DOHH2 (cell line): ENCODE data around the gene PRPF18.

Experiments
- CTCF ChIP-seq: fragments of 200-600 bp; sonication (generic); IDR thresholded peaks from one replicate; pipeline ENCODE4 v1.5.1; 2014; ENCODE audit warnings: antibody characterized with exemption, mild to moderate bottlenecking, low read depth, low read length; ENCODE audit not compliant: poor library complexity, severe bottlenecking
- EZH2phosphoT487 ChIP-seq: fragments of 200-600 bp; sonication (generic); IDR thresholded peaks from 2 replicates; pipeline ENCODE4 v1.6.1; 2017; ENCODE audit warnings: borderline replicate concordance, mild to moderate bottlenecking, antibody characterized with exemption, low read length, moderate library complexity, mixed read lengths

- TF ChIP-seq EZH2phosphoT487 (no peak), CTCF (peak; percentile 97)
Measured at GRCh38 chr10:13659887-13660550, 73.3 kb downstream of the PRPF18 start.
